HG03060 (cell line): ENCODE results near the gene CHRNA7.
"Not testable (repeated sequence)": the region's sequence is repeated elsewhere in the genome, so short reads cannot be mapped to it uniquely, and the experiment has no call there.

Source experiments
- ATAC-seq: cut with Tn5 transposase; IDR thresholded peaks from one replicate; pipeline ENCODE4 v1.9.1; 2021; ENCODE audit warnings: low read depth, moderate number of reproducible peaks; ENCODE audit not compliant: unreplicated experiment

The CHRNA7 gene

DNA sequence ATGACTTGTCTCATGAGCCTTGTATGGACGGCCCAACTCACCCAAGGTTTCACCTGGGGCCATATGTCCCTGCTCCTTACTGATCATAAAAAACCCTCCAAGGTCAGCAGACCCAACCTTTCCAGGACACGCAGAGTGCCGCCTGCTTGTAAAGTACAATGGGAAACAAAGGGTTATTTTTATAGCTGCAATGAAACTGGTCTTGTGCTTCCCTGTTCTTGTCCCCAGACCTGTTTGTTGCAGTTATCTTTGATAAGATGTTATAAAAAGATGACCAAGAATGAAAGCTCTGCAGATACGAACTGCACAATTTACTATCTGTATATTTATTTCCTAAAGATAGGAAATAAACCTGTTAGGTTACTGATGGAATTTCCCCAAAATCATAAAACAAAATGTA lies 136.0 kb downstream of the CHRNA7 start:
- not testable (repeated sequence) for ATAC-seq

DNA sequence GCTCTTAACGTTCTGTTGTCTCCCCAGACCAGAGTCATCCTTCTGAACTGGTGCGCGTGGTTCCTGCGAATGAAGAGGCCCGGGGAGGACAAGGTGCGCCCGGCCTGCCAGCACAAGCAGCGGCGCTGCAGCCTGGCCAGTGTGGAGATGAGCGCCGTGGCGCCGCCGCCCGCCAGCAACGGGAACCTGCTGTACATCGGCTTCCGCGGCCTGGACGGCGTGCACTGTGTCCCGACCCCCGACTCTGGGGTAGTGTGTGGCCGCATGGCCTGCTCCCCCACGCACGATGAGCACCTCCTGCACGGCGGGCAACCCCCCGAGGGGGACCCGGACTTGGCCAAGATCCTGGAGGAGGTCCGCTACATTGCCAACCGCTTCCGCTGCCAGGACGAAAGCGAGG lies 137.6 kb downstream of the CHRNA7 start:
- not testable (repeated sequence) for ATAC-seq

DNA sequence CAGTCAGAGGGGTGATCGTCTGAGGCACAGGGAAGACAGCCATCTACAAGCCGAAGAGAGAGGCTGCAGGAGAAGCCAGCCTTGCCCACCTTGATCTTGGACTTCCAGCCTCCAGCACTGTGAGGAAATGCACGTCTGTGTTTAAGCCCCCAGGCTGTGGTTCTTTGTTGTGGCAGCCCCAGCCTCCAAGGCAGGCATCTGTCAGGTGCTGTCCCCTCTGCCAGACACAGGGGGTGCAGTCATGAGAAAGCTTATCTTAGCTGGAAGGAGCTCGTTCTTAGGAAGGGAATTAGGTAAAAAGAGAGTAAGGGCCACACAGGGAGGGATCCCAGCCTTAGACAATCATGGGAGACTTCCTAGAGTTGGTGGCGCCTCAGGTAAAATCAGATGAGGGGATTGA lies 150.3 kb downstream of the CHRNA7 start:
- not testable (repeated sequence) for ATAC-seq

DNA sequence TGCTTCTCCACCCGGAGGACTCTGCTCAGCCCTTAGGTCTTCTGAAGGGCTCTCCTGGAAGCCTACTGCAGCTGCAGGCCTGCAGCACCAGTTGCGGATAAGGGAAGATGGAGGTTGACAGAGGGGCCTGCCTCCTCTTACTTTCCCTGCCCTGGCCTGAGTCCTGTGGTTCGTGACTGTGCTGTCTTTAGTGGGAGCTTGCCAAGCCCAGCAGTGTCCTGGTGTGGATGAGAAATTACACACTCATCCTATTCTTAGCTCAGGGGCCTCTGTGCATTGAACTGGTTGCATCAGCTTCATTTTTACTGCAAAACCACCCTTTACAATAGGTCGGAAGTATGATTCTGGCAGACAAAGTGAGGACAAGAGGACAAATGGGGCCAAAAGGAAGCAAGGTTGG lies 163.5 kb downstream of the CHRNA7 start:
- ATAC-seq = not testable (repeated sequence)

DNA sequence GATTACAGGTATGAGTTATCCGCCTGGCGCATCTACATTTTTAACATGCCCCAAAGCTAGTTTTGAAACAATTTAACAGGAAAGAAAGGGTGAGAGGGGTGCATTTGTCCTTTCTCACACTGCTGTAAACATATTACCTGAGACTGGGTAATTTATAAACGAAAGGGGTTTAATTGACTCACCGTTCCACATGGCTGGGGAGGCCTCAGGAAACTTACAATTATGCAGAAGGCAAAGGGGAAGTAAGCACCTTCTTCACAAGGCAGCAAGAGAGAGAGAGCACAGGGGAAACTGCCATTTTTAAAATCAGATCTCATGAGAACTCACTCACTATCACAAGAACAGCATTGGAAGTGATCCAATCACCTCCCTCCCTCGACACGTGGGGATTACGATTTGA lies 165.9 kb downstream of the CHRNA7 start:
- ATAC-seq = not testable (repeated sequence)

DNA sequence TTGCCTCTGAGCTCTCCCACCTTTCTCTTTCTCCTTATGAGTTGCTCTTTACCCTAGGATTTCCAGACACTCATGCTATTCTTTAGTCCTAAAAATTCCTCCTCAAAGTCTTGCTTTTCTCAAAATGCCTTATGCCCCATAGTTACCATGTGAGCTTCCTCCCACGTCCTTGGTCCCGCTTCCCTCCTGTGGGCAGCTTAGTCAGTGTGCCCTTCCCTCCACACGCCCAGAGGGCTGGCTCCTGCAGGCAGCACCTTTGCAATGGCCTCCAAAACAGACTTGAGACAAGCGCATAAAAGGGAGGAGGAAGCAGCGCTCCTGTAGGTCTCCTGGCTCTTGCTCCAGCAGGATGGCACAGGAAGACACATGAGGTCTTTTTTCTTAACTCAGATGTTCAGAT lies 168.6 kb downstream of the CHRNA7 start:
- ATAC-seq = not testable (repeated sequence)

DNA sequence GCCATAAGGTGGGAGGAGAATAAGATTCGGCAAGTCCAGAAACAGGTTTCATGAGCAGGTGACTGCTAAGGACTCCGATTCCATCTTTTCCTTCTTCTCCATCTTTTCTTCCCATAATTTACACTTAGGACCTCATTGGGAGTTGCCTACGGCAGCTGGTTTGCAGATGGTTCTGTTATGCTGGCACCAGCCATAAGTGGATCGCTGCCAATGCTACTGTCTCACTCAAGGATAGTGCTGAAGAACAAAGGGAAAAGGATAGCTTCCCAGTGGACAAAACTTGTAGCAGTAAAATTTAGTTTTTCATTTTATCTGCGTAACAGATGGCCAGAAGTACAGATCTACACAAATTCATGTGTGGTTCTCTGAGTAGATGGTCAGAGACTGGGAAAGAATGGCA lies 178.8 kb downstream of the CHRNA7 start:
- ATAC-seq = not testable (repeated sequence)

DNA sequence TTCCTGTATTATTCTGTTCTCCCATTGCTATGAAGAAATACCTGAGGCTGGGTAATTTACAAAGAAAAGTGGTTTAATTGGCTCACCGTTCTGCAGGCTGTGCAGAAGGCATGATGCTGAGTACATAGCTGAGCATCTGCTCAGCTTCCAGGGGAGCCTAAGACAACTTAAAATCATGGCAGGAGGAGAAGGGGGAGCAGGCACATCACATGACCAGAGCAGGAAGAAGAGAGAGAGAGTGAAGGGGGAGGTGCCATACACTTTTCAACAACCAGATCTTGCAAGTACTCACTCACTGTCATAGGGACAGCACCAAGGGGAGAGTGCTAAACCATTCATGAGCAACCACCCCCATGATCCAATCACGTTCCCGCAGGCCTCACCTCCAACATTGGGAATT lies 188.4 kb downstream of the CHRNA7 start:
- ATAC-seq = no peak
